SIG-M5 (cell line): ENCODE data around the gene EEF1AKMT2.
A peak's percentile ranks its signal among the peaks of the same experiment; 100 is the strongest.

ENCODE experiments used
- DNase-seq: peaks from one replicate; lab custom pipeline; 2025; lab: John Stamatoyannopoulos, UW

The EEF1AKMT2 gene

GRCh38 chr10:124737221-124737620, 54.5 kb downstream of the EEF1AKMT2 start:
- no peak for DNase-seq

DNA sequence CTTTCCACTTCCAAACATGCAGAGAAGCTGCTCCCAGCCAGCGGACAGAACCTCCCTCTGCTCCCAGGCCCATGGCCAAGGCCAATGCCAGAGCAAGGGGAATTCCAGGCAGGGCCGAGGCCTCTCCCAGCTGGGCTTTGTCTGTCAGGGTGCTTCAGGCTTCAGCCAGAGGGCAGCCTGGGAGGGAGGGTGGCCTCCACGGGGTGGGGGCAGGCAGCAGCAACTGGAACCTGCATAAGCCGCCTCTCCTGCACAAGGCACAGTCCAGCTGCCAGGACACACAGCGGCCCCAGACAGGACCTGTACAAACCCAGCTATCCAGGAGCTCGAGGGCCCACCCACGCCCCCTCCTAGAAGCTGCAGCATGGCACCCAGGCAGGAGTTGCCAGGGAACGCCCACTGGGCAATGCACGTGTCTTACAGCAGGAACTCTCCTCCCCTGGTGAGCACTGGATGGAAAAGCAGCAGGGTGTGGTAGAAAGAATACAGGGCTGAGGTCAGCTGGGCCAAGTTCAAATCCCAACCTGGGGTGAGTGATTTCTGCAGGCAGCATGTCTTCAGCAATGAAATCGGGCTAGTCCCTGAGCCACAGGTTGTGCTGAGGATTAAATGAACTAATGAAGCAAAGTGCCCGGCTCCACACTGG, 55.1 kb downstream of the EEF1AKMT2 start:
- no peak for DNase-seq

- DNase-seq: no peak
These were observed 56.0 kb downstream of the EEF1AKMT2 start for GRCh38 chr10:124735491-124736286.

DNA sequence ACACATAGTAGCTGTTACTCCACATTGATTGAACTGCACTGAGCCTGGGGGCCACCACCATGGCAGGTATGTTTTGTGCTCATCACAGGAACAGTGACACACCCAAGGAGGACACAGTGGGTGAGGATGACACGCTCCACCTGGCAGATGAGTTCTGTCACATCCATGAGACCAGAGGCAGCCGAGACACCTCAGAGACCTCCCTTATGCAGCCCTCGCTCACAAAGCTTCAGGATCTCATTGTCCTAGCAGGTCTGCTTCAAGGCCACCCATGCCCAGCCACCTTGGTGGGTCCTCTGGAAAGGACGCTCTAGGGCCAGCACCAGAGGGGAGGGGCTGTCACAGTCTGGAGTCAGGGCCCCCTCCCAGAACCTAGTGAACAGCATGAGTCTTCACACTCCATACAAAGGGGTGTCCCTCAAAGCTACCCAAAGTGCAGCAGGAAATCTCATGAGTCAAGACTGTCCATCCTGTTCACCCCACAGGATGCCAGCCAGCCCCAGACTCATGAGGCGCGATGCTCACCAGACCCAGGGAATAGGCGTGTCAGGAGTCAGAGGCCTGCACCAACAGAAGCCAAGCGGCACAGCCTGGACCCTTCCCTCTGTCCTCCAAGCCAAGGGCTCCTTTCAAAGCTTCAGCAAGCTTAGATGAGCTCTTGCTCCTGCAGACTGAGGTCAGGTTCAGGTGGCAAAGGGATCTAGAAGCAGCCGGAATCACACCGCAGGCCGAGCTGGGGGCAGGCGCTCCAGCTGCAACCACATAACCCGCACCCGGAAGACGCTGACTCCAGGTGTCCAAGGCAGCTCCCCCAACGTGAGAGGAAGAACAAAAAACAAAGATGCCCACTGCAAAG, 57.1 kb downstream of the EEF1AKMT2 start:
- DNase-seq: no peak

DNA sequence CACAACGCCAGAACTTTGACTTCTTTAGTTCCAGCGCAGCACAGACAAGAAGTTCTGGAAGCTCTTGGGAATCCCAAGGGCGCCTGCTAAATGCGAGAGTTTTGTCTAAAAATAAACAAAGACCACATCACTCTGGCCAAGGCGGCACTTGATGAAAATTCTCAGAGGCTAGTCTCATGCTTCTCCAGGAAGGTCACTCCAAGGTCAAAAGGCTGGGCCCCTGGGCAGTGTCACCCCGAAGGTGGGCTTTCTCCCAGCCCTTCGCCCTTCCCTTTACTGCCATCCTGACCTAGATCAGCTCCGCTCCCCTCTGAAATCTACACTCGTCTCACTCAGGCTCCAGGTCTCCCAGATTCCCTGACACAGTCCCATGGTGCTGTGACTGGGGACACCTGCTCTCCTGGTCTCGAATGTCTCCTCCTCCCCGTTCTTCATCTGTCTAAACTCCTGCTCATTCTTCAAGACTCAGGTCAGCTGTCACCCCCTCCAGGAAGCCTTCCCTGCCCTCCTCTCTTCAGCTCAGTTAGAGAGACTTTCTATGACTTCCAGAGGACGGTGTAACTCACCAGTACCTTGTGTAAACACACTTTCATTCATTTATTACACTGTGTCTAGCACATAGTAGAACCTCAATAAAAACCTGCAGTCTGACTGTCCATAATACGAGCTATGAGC, 58.0 kb downstream of the EEF1AKMT2 start:
- DNase-seq: no peak

- no peak for DNase-seq
These were observed 58.6 kb downstream of the EEF1AKMT2 start for GRCh38 chr10:124732931-124733570.

- DNase-seq: no peak
These were observed 60.1 kb downstream of the EEF1AKMT2 start for GRCh38 chr10:124731551-124731950.

GRCh38 chr10:124730790-124731189, 60.9 kb downstream of the EEF1AKMT2 start:
- no peak for DNase-seq

DNA sequence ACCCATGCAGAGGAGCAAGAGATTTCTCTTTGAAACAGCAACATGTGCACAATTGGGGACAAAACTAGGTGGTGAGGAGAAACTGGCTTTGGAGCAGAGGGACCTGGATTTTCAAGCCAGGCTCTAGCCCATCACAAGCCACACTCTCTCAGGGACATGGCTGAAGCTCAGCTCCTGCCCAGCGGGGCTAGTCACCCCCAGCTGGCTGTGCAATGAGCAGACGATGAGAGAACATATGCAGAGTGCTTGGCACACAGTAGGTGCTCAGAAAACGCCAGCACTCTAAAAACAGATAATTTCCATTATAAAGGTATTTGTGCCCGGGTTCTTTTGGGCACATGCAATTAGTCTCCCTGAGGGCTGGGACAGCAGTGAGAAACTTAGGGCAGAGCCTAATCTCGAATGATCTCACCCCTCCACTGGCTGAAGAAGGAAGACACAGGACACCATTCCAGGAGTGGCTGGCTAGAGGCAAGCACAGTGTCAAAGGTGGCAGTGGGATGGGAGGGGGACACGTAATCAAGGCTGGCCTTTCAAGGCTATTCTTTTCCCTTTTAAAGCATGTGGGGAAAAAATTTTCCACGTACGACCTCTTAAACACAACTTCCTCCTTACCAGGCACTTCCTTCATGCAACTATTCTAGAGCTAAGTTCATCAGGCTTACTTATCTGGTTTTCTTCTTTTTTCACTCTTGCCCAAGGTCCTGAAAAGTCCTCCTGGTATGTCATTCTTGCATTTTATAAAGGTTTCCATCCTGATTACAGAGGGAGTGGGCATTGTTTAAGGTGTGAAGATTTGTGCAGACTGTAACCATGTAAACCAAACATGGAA, 62.6 kb downstream of the EEF1AKMT2 start:
- DNase-seq: no peak

DNA sequence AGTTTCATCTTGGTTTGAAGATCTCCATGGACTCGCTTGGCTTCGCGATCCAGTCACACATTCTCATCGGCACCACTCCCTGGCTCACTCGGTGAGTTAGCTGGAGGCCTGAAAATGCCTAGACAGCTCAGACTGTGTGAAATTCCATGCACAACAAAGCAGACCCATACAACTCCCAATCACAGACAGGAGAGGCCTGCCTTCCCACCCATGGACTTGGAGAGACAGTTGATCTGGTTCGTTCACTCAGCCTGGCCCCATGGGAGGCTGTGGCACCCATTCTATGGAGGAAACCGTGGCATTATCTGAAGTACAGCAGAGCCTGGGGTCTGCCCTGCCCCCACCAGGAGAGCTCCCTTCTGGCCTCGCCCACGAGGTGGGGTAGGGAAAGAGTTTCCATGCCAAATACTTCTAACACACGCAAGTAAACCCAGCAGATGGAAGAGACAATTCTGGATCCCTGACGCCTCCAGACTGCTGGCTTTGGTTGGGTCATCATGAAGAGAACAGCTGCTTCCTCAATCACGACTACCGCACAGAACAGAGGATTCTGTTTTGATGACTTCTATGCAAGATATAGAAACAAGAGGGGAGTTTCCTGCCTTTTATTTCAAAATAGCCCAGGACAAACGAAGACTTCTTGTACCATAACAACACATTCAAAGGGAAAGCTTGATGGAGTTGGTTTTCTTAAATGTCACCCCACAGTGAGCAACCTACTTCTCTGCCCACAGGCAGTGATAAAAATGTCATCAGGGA, 63.4 kb downstream of the EEF1AKMT2 start:
- DNase-seq: no peak

- DNase-seq: no peak
These were observed 64.2 kb downstream of the EEF1AKMT2 start for GRCh38 chr10:124727361-124727960.

GRCh38 chr10:124725791-124726190, 65.9 kb downstream of the EEF1AKMT2 start:
- DNase-seq: no peak

DNA sequence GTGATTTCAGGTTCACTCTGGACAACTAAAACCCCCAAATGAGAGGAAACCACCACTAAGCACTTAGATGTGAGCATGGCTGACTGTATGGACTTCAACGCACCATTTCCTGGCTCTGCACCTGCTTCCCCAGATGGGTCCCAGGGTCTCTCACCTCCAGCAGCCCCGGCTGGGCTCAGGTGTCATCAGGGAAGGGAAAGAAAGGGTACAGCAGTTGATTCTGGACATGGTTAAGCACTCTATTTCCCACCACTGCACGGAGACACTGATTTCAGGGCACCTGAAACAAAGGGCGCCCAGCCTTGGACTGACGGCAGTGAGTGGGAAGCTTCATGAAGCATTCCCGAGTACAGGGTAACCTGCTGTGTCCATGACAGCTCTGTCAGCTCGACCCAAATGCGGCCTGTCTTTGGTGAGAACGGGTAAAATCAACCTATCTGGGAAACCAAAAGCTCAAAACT, 66.5 kb downstream of the EEF1AKMT2 start:
- DNase-seq: no peak

- DNase-seq: no peak
These were observed 67.2 kb downstream of the EEF1AKMT2 start for GRCh38 chr10:124724279-124725027.

GRCh38 chr10:124723826-124724225, 67.9 kb downstream of the EEF1AKMT2 start:
- no peak for DNase-seq

GRCh38 chr10:124722798-124723783, 68.6 kb downstream of the EEF1AKMT2 start:
- no peak for DNase-seq

GRCh38 chr10:124721330-124722045, 70.2 kb downstream of the EEF1AKMT2 start:
- DNase-seq: peak; percentile 34
